IMR-90 (cell line): ENCODE data around the gene SRRM4. TPM values are rescaled to one million over a fixed set of nuclear protein-coding genes. Genes with fewer than 3 reads are reported as not detected.

ENCODE experiments used
- ATAC-seq: fragments of 200-7000 bp; cut with Tn5 transposase; 2 replicates; pipeline ENCODE4 v1.9.1; 2020; ENCODE audit warnings: low read depth, mild to moderate bottlenecking, moderate library complexity
- BruUV-seq: library from RNA; stranded (reverse); fragments of 400-500 nt; replicated peaks from 2 replicates; lab custom pipeline; 2021; lab: Mats Ljungman, UMichigan
- CTCF ChIA-PET: fragments of 300-600 bp; formaldehyde crosslinking; extraction: SDS; loops from one replicate; lab custom pipeline; 2021; ENCODE audit warnings: antibody characterized with exemption; lab: Yijun Ruan, JAX
- POLR2A ChIA-PET: fragments of 300-600 bp; sonication (Branson Sonifier 250); formaldehyde crosslinking; loops from one replicate; lab custom pipeline; 2022; ENCODE audit warnings: antibody characterized with exemption; ENCODE audit not compliant: unreplicated experiment; lab: Charles Lee
- DNase-seq: peaks from one replicate; pipeline ENCODE4 v3.0.0; 2013
- H2AFZ ChIP-seq: replicated peaks from 2 replicates; pipeline ENCODE3; 2013; ENCODE audit warnings: low read length, mild to moderate bottlenecking; ENCODE audit not compliant: poor library complexity
- H2AK5ac ChIP-seq: 2 replicates; pipeline ENCODE4 v1.6.1; 2013; ENCODE audit warnings: low read depth, low read length, inconsistent platforms
- H2AK9ac ChIP-seq: replicated peaks from 2 replicates; pipeline ENCODE3; 2013; ENCODE audit warnings: mild to moderate bottlenecking, low read depth, low read length, moderate library complexity; ENCODE audit not compliant: poor library complexity
- H2BK120ac ChIP-seq: 2 replicates; pipeline ENCODE4 v1.6.1; 2013; ENCODE audit warnings: low read depth, low read length, inconsistent platforms
- H2BK15ac ChIP-seq: 3 replicates; pipeline ENCODE4 v1.6.1; 2013; ENCODE audit warnings: low read depth, low read length, inconsistent platforms
- H2BK20ac ChIP-seq: 2 replicates; pipeline ENCODE4 v1.6.1; 2013; ENCODE audit warnings: low read depth, mild to moderate bottlenecking, inconsistent platforms, low read length, moderate library complexity
- H2BK5ac ChIP-seq: 2 replicates; pipeline ENCODE4 v1.6.1; 2013; ENCODE audit warnings: mild to moderate bottlenecking, low read depth, low read length, inconsistent platforms; ENCODE audit not compliant: poor library complexity, severe bottlenecking
- H3K14ac ChIP-seq: replicated peaks from 2 replicates; pipeline ENCODE4 v1.6.1; 2013; ENCODE audit warnings: low read depth, low read length, inconsistent platforms
- H3K18ac ChIP-seq: 2 replicates; pipeline ENCODE4 v1.6.1; 2013; ENCODE audit warnings: low read depth, low read length, control low read depth
- H3K23ac ChIP-seq: 2 replicates; pipeline ENCODE4 v1.6.1; 2013; ENCODE audit warnings: low read depth, low read length, inconsistent platforms
- H3K27ac ChIP-seq: 2 replicates; pipeline ENCODE4 v1.5.1; 2013; ENCODE audit warnings: mild to moderate bottlenecking, control low read depth, low read length; ENCODE audit not compliant: insufficient read depth
- H3K27me3 ChIP-seq: 2 replicates; pipeline ENCODE4 v1.6.1; 2013; ENCODE audit warnings: low read length; ENCODE audit not compliant: control insufficient read depth, insufficient read depth
- H3K36me3 ChIP-seq: 2 replicates; pipeline ENCODE4 v1.6.1; 2013; ENCODE audit warnings: low read length, mixed read lengths; ENCODE audit not compliant: control insufficient read depth, insufficient read depth
- H3K4ac ChIP-seq: 2 replicates; pipeline ENCODE4 v1.6.1; 2013; ENCODE audit warnings: low read depth, low read length, inconsistent platforms
- H3K4me1 ChIP-seq: 2 replicates; pipeline ENCODE4 v1.6.1; 2013; ENCODE audit warnings: low read length, mixed read lengths; ENCODE audit not compliant: control insufficient read depth, insufficient read depth
- H3K4me2 ChIP-seq: 2 replicates; pipeline ENCODE4 v1.6.1; 2013; ENCODE audit warnings: low read depth, mild to moderate bottlenecking, control low read depth, low read length, moderate library complexity
- H3K4me3 ChIP-seq: 2 replicates; pipeline ENCODE4 v1.5.1; 2013; ENCODE audit warnings: low read depth, mild to moderate bottlenecking, control low read depth, low read length, moderate library complexity; ENCODE audit not compliant: insufficient read depth
- H3K56ac ChIP-seq: 2 replicates; pipeline ENCODE4 v1.6.1; 2013; ENCODE audit warnings: low read length, inconsistent platforms; ENCODE audit not compliant: insufficient read depth; ENCODE audit errors: extremely low read depth
- H3K79me1 ChIP-seq, 2 experiments: 2 replicates each; pipeline ENCODE4 v1.6.1; 2013; ENCODE audit warnings: low read length in 2 of 2, inconsistent platforms in 1 of 2, low read depth in 1 of 2
- H3K9ac ChIP-seq: 2 replicates; pipeline ENCODE4 v1.6.1; 2013; ENCODE audit warnings: low read depth, low read length, control low read depth
- H3K9me1 ChIP-seq: 2 replicates; pipeline ENCODE4 v1.6.1; 2013; ENCODE audit warnings: low read length, inconsistent platforms; ENCODE audit not compliant: insufficient read depth
- H3K9me3 ChIP-seq: 2 replicates; pipeline ENCODE4 v1.6.1; 2013; ENCODE audit warnings: low read length; ENCODE audit not compliant: control insufficient read depth, insufficient read depth
- H4K20me1 ChIP-seq: 2 replicates; pipeline ENCODE4 v1.6.1; 2013; ENCODE audit warnings: low read length, inconsistent platforms; ENCODE audit not compliant: insufficient read depth
- H4K5ac ChIP-seq: 2 replicates; pipeline ENCODE4 v1.6.1; 2013; ENCODE audit warnings: mild to moderate bottlenecking, low read depth, low read length, control low read depth
- H4K8ac ChIP-seq, 2 experiments: 2 replicates each; pipeline ENCODE4 v1.6.1; 2013; ENCODE audit warnings: low read depth in 2 of 2, low read length in 2 of 2, control low read depth in 1 of 2, inconsistent platforms in 1 of 2
- H4K91ac ChIP-seq: 2 replicates; pipeline ENCODE4 v1.6.1; 2013; ENCODE audit warnings: low read depth, low read length, inconsistent platforms; ENCODE audit not compliant: insufficient read depth
- BHLHE40 ChIP-seq: fragments of 150-350 bp; IDR thresholded peaks from 2 replicates; pipeline ENCODE4 v1.6.1; 2016; ENCODE audit warnings: mild to moderate bottlenecking, low read depth, low read length
- CEBPB ChIP-seq: IDR thresholded peaks from 2 replicates; pipeline ENCODE4 v1.6.1; 2012; ENCODE audit warnings: low read depth, low read length, improper control_type of control experiment
- CHD1 ChIP-seq: IDR thresholded peaks from 2 replicates; pipeline ENCODE4 v1.6.1; 2012; ENCODE audit warnings: low read depth, low read length, improper control_type of control experiment
- FOS ChIP-seq: fragments of 150-350 bp; IDR thresholded peaks from 2 replicates; pipeline ENCODE4 v1.6.1; 2016; ENCODE audit warnings: low read depth, low read length
- MAFK ChIP-seq: IDR thresholded peaks from 2 replicates; pipeline ENCODE4 v1.6.1; 2012; ENCODE audit warnings: low read depth, low read length, improper control_type of control experiment
- MAZ ChIP-seq: IDR thresholded peaks from 2 replicates; pipeline ENCODE4 v1.6.1; 2012; ENCODE audit warnings: low read depth, mild to moderate bottlenecking, low read length, improper control_type of control experiment, moderate library complexity, borderline replicate concordance
- MXI1 ChIP-seq: IDR thresholded peaks from 2 replicates; pipeline ENCODE4 v1.6.1; 2012; ENCODE audit warnings: low read depth, mild to moderate bottlenecking, low read length, moderate library complexity, borderline replicate concordance
- NFE2L2 ChIP-seq: fragments of 150-350 bp; IDR thresholded peaks from 2 replicates; pipeline ENCODE4 v1.6.1; 2016; ENCODE audit warnings: low read depth, mild to moderate bottlenecking, low read length
- POLR2A ChIP-seq: IDR thresholded peaks from 2 replicates; pipeline ENCODE4 v1.6.1; 2012; ENCODE audit warnings: mild to moderate bottlenecking, low read depth, low read length
- RAD21 ChIP-seq: IDR thresholded peaks from 2 replicates; pipeline ENCODE4 v1.6.1; 2012; ENCODE audit warnings: low read length, improper control_type of control experiment
- RCOR1 ChIP-seq: IDR thresholded peaks from 2 replicates; pipeline ENCODE4 v1.6.1; 2012; ENCODE audit warnings: mild to moderate bottlenecking, low read length, improper control_type of control experiment; ENCODE audit not compliant: insufficient replicate concordance
- RFX5 ChIP-seq: IDR thresholded peaks from 2 replicates; pipeline ENCODE4 v1.8.0; 2012; ENCODE audit warnings: low read depth, mild to moderate bottlenecking, low read length, moderate library complexity
- SMC3 ChIP-seq: fragments of 150-350 bp; IDR thresholded peaks from 2 replicates; pipeline ENCODE4 v1.6.1; 2016; ENCODE audit warnings: low read depth, mild to moderate bottlenecking, antibody characterized with exemption, low read length, moderate library complexity
- USF2 ChIP-seq: fragments of 150-350 bp; IDR thresholded peaks from 2 replicates; pipeline ENCODE4 v1.6.1; 2017; ENCODE audit warnings: mild to moderate bottlenecking, antibody characterized with exemption, low read length, low read depth
- WGBS, 2 experiments: methylation state at CpG; one replicate each; pipeline versions ENCODE4 v1.1.5 to v1.1.7; 2013; ENCODE audit warnings: missing lambda C conversion rate in 2 of 2; ENCODE audit not compliant: insufficient read length in 1 of 2; ENCODE audit errors: extremely low coverage in 2 of 2; 5-methylcytosine and 5-hydroxymethylcytosine counted together
- dilution Hi-C: fragments of 300-500 bp; cut with HindIII; formaldehyde crosslinking; loops from one replicate; pipeline ENCODE4 v1.14.3; 2018; ENCODE audit warnings: low sequenced_read_pairs; ENCODE audit not compliant: unreplicated experiment
- in situ Hi-C: fragments of 300-500 bp; cut with MboI; formaldehyde crosslinking; loops from 3 replicates; pipeline ENCODE4 v1.14.3; 2019; ENCODE audit warnings: low sequenced_read_pairs, inconsistent platforms, mixed read lengths
- intact Hi-C: fragments of 100-400 bp; cut with micrococcal nuclease; formaldehyde crosslinking; loops from 2 replicates; pipeline ENCODE4 v1.10.0; 2022
- polyA plus RNA-seq, 3 experiments: library from polyadenylated mRNA; depleted of rRNA; stranded (reverse); fragments of >200 nt; gene quantifications; 2 replicates each; pipeline ENCODE4 v1.2.3, GENCODE V29; 2012; ENCODE audit warnings: low replicate concordance in 1 of 3
- total RNA-seq: library from RNA; depleted of rRNA; stranded (reverse); fragments of >200 nt; gene quantifications from 2 replicates; pipeline ENCODE4 v1.2.3, GENCODE V29; 2012
- TF ChIP-seq, protein P1 (sequence below): fragments of 150-350 bp; IDR thresholded peaks from 2 replicates; pipeline ENCODE4 v1.6.1; 2016; ENCODE audit warnings: low read depth, mild to moderate bottlenecking, low read length, moderate library complexity, borderline replicate concordance
- TF ChIP-seq, protein P2 (sequence below): conservative IDR thresholded peaks from 2 replicates; pipeline ENCODE4 v1.5.1; 2012; ENCODE audit warnings: mild to moderate bottlenecking, low read depth, low read length, improper control_type of control experiment

The SRRM4 gene
- total and polyA plus RNA-seq, 2 of the 4 experiments (the other 2 are of a cell fraction), result not detected

GRCh38 chr12:119117936-119118335 is 136.6 kb downstream of the SRRM4 start:
- H2AFZ ChIP-seq, result no peak overlapping the region
- in situ Hi-C loops, result no loop called here
- H3K4me1 ChIP-seq, result no peaks in the 10 kb centered on the region
- no peak overlapping the region for H3K56ac ChIP-seq
- H2AK9ac ChIP-seq, result no peak overlapping the region
- H4K5ac ChIP-seq, result no peak overlapping the region
- H3K27ac ChIP-seq, result no peak overlapping the region
- TF ChIP-seq MXI1 (no peak), RCOR1 (no peak), RFX5 (no peak), USF2 (no peak), MAFK (no peak), SMC3 (no peak), CHD1 (no peak), FOS (no peak), MAZ (no peak), RAD21 (no peak), CEBPB (no peak), POLR2A (no peak), NFE2L2 (no peak), BHLHE40 (no peak)
- TF ChIP-seq, protein P1, sequence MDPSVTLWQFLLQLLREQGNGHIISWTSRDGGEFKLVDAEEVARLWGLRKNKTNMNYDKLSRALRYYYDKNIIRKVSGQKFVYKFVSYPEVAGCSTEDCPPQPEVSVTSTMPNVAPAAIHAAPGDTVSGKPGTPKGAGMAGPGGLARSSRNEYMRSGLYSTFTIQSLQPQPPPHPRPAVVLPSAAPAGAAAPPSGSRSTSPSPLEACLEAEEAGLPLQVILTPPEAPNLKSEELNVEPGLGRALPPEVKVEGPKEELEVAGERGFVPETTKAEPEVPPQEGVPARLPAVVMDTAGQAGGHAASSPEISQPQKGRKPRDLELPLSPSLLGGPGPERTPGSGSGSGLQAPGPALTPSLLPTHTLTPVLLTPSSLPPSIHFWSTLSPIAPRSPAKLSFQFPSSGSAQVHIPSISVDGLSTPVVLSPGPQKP, result no peak
- TF ChIP-seq, protein P2, sequence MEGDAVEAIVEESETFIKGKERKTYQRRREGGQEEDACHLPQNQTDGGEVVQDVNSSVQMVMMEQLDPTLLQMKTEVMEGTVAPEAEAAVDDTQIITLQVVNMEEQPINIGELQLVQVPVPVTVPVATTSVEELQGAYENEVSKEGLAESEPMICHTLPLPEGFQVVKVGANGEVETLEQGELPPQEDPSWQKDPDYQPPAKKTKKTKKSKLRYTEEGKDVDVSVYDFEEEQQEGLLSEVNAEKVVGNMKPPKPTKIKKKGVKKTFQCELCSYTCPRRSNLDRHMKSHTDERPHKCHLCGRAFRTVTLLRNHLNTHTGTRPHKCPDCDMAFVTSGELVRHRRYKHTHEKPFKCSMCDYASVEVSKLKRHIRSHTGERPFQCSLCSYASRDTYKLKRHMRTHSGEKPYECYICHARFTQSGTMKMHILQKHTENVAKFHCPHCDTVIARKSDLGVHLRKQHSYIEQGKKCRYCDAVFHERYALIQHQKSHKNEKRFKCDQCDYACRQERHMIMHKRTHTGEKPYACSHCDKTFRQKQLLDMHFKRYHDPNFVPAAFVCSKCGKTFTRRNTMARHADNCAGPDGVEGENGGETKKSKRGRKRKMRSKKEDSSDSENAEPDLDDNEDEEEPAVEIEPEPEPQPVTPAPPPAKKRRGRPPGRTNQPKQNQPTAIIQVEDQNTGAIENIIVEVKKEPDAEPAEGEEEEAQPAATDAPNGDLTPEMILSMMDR, result no peak
- H4K20me1 ChIP-seq, result no peaks in the 10 kb centered on the region
- no peak overlapping the region for H2AK5ac ChIP-seq
- no peak overlapping the region for H3K14ac ChIP-seq
- no peaks in the 10 kb centered on the region for H3K79me1 ChIP-seq
- no peak overlapping the region for H2BK5ac ChIP-seq
- ChIA-PET POLR2A (no interaction called here), CTCF (no interaction called here)
- no CpG with 5 or more reads among the region's 3 CpGs for WGBS, 2 experiments
- H3K4me2 ChIP-seq, result no peak overlapping the region
- no peak overlapping the region for H4K91ac ChIP-seq
- H3K9ac ChIP-seq, result no peak overlapping the region
- no TSS peak for BruUV-seq
- H3K4ac ChIP-seq, result no peak overlapping the region
- no peak overlapping the region for H2BK15ac ChIP-seq
- H3K36me3 ChIP-seq, result no peaks in the 10 kb centered on the region
- H3K4me3 ChIP-seq, result no peak overlapping the region
- dilution Hi-C loops, result no loop called here
- H2BK120ac ChIP-seq, result no peak overlapping the region
- H2BK20ac ChIP-seq, result no peak overlapping the region
- DNase-seq (no peak), ATAC-seq (no peak)
- H3K18ac ChIP-seq, result no peak overlapping the region
- no peaks in the 10 kb centered on the region for H3K9me3 ChIP-seq
- no peak overlapping the region for H4K8ac ChIP-seq
- intact Hi-C loops, result loop anchor here (5.0 kb wide), 1 partner anchor 711 kb away; no protein-coding TSS in a partner anchor
- no peaks in the 10 kb centered on the region for H3K9me1 ChIP-seq
- H3K23ac ChIP-seq, result no peak overlapping the region
- no peaks in the 10 kb centered on the region for H3K27me3 ChIP-seq
